Neural cell (in vitro differentiated cells): ENCODE data around the gene HAS3. TPM values are rescaled to one million over a fixed set of nuclear protein-coding genes. Genes with fewer than 3 reads are reported as not detected.
"Not testable (repeated sequence)": the region's sequence is repeated elsewhere in the genome, so short reads cannot be mapped to it uniquely, and the experiment has no call there.

Experiments used
- H2AFZ ChIP-seq: fragments of 200-600, 300-800 bp; sonication (generic), shearing (Covaris generic); 2 replicates; pipeline ENCODE4 v1.6.0; 2014; ENCODE audit warnings: low read depth, mild to moderate bottlenecking, antibody characterized with exemption, low read length, moderate library complexity
- H3F3A ChIP-seq: fragments of 200-600 bp; shearing (Covaris generic); 2 replicates; pipeline ENCODE4 v1.6.1; 2016; ENCODE audit warnings: mild to moderate bottlenecking, moderate library complexity, mixed read lengths, antibody characterized with exemption, low read length; ENCODE audit not compliant: insufficient read depth, poor library complexity, severe bottlenecking
- H3K27ac ChIP-seq: fragments of 200-600, 300-800 bp; sonication (generic), shearing (Covaris generic); 2 replicates; pipeline ENCODE4 v1.5.1; 2014; ENCODE audit warnings: mild to moderate bottlenecking, low read length, moderate library complexity
- H3K27me3 ChIP-seq: fragments of 300-800, 200-600 bp; sonication (generic), shearing (Covaris generic); 2 replicates; pipeline ENCODE4 v1.6.0; 2014; ENCODE audit warnings: mild to moderate bottlenecking, low read depth, low read length, moderate library complexity; ENCODE audit not compliant: insufficient read depth
- H3K36me3 ChIP-seq: fragments of 300-800, 200-600 bp; sonication (generic), shearing (Covaris generic); 2 replicates; pipeline ENCODE4 v1.5.1; 2014; ENCODE audit warnings: mild to moderate bottlenecking, antibody characterized with exemption, low read length, moderate library complexity; ENCODE audit not compliant: insufficient read depth
- H3K4me2 ChIP-seq: fragments of 300-800, 200-600 bp; sonication (generic), shearing (Covaris generic); 2 replicates; pipeline ENCODE4 v1.6.0; 2014; ENCODE audit warnings: mild to moderate bottlenecking, low read length
- H3K4me3 ChIP-seq: fragments of 300-800, 200-600 bp; sonication (generic), shearing (Covaris generic); 2 replicates; pipeline ENCODE4 v1.5.1; 2014; ENCODE audit warnings: mild to moderate bottlenecking, low read length, moderate library complexity
- H3K79me2 ChIP-seq: fragments of 200-600 bp; shearing (Covaris generic); replicated peaks from 2 replicates; pipeline ENCODE4 v1.6.0; 2014; ENCODE audit warnings: mild to moderate bottlenecking, low read length, moderate library complexity; ENCODE audit not compliant: insufficient read depth
- H3K9ac ChIP-seq: fragments of 300-800, 200-600 bp; sonication (generic), shearing (Covaris generic); 2 replicates; pipeline ENCODE4 v1.6.1; 2016; ENCODE audit warnings: mild to moderate bottlenecking, low read length, mixed read lengths
- H3K9me2 ChIP-seq: fragments of 200-600 bp; shearing (Covaris generic); 2 replicates; pipeline ENCODE4 v1.6.1; 2016; ENCODE audit warnings: mild to moderate bottlenecking, low read length, mixed read lengths; ENCODE audit not compliant: insufficient read depth
- H3K9me3 ChIP-seq: fragments of 200-600, 300-800 bp; sonication (generic), shearing (Covaris generic); 2 replicates; pipeline ENCODE4 v1.6.1; 2016; ENCODE audit warnings: mild to moderate bottlenecking, mixed run types, low read length, moderate library complexity, mixed read lengths
- H4K20me1 ChIP-seq: fragments of 200-600 bp; shearing (Covaris generic); 2 replicates; pipeline ENCODE4 v1.6.1; 2016; ENCODE audit warnings: mild to moderate bottlenecking, mixed run types; ENCODE audit not compliant: insufficient read depth
- CTCF ChIP-seq: fragments of 450-650 bp; IDR thresholded peaks from 2 replicates; pipeline ENCODE4 v1.5.1; 2014; ENCODE audit warnings: antibody characterized with exemption, mild to moderate bottlenecking, moderate library complexity; ENCODE audit not compliant: poor library complexity, severe bottlenecking
- EP300 ChIP-seq: fragments of 450-650 bp; conservative IDR thresholded peaks from 2 replicates; pipeline ENCODE4 v1.6.1; 2014; ENCODE audit warnings: antibody characterized with exemption, mild to moderate bottlenecking, moderate library complexity; ENCODE audit not compliant: poor library complexity, severe bottlenecking
- EZH2 ChIP-seq: fragments of 200-600, 300-800 bp; shearing (Covaris generic), sonication (generic); IDR thresholded peaks from 2 replicates; pipeline ENCODE4 v1.6.1; 2014; ENCODE audit warnings: antibody characterized with exemption, low read length, borderline replicate concordance, mild to moderate bottlenecking; ENCODE audit not compliant: insufficient read depth, poor library complexity, severe bottlenecking
- MXI1 ChIP-seq: fragments of 450-650 bp; conservative IDR thresholded peaks from 2 replicates; pipeline ENCODE4 v1.6.1; 2014; ENCODE audit warnings: antibody characterized with exemption, mild to moderate bottlenecking; ENCODE audit not compliant: poor library complexity, severe bottlenecking
- POLR2AphosphoS5 ChIP-seq: IDR thresholded peaks from 2 replicates; pipeline ENCODE4 v1.6.1; 2012
- RAD21 ChIP-seq: fragments of 450-650 bp; conservative IDR thresholded peaks from 2 replicates; pipeline ENCODE4 v1.6.1; 2014; ENCODE audit warnings: antibody characterized with exemption, mild to moderate bottlenecking, moderate library complexity
- REST ChIP-seq: IDR thresholded peaks from 2 replicates; pipeline ENCODE4 v1.6.1; 2012; ENCODE audit warnings: borderline replicate concordance
- SMC3 ChIP-seq: fragments of 450-650 bp; conservative IDR thresholded peaks from 2 replicates; pipeline ENCODE4 v1.6.1; 2014; ENCODE audit warnings: antibody characterized with exemption, mild to moderate bottlenecking, moderate library complexity; ENCODE audit not compliant: poor library complexity
- TAF1 ChIP-seq: IDR thresholded peaks from 2 replicates; pipeline ENCODE4 v1.6.1; 2012; ENCODE audit warnings: low read depth
- polyA plus RNA-seq: library from polyadenylated mRNA; depleted of rRNA; stranded (reverse); fragments of >200 nt; gene quantifications from 2 replicates; pipeline ENCODE4 v1.2.3, GENCODE V29; 2014

Gene HAS3
- polyA plus RNA-seq, 1 donor from 2014 or later, result 12.5 TPM

- Histone ChIP-seq H2AFZ (no peak overlapping the region), H3K9ac (no peak overlapping the region), H3K4me3 (no peak overlapping the region), H3K9me2 (no peaks in the 10 kb centered on the region), H3K79me2 (no peaks in the 10 kb centered on the region), H4K20me1 (no peaks in the 10 kb centered on the region), H3K36me3 (no peaks in the 10 kb centered on the region), H3K27ac (no peak overlapping the region), H3K9me3 (no peaks in the 10 kb centered on the region), H3K27me3 (no peaks in the 10 kb centered on the region), H3F3A (no peaks in the 10 kb centered on the region), H3K4me2 (no peak overlapping the region)
- TF ChIP-seq TAF1, result no peak
- no peak for TF ChIP-seq MXI1
- no peak for TF ChIP-seq SMC3
- TF ChIP-seq CTCF, result no peak
- no peak for TF ChIP-seq EZH2
- no peak for TF ChIP-seq REST
- TF ChIP-seq RAD21, result no peak
- TF ChIP-seq EP300, result no peak
- no peak for TF ChIP-seq POLR2AphosphoS5
Observed at GRCh38 chr16:69056421-69056820, 49.0 kb upstream of the HAS3 start.

- TF ChIP-seq REST (no peak), CTCF (no peak)
- no peaks in the 10 kb centered on the region for H4K20me1 ChIP-seq
- H3K36me3 ChIP-seq, result no peaks in the 10 kb centered on the region
- no peaks in the 10 kb centered on the region for H3K79me2 ChIP-seq
- H3K27ac ChIP-seq, result no peak overlapping the region
- H3K9ac ChIP-seq, result no peak overlapping the region
- H2AFZ ChIP-seq, result no peak overlapping the region
- H3K9me2 ChIP-seq, result no peaks in the 10 kb centered on the region
- no peaks in the 10 kb centered on the region for H3K27me3 ChIP-seq
- no peaks in the 10 kb centered on the region for H3F3A ChIP-seq
- H3K4me3 ChIP-seq, result no peak overlapping the region
- H3K4me2 ChIP-seq, result no peak overlapping the region
- no peaks in the 10 kb centered on the region for H3K9me3 ChIP-seq
Observed at GRCh38 chr16:69057400-69058378, 47.8 kb upstream of the HAS3 start.

- H3K9ac ChIP-seq, H3K79me2 ChIP-seq, H3K27ac ChIP-seq, H2AFZ ChIP-seq, H3K4me2 ChIP-seq, H3K36me3 ChIP-seq, H3K4me3 ChIP-seq, H3K9me2 ChIP-seq, H3F3A ChIP-seq, H3K27me3 ChIP-seq, H4K20me1 ChIP-seq, H3K9me3 ChIP-seq: not testable (repeated sequence)
Observed at GRCh38 chr16:69063491-69063890, 42.0 kb upstream of the HAS3 start.
